CD14-positive monocyte (primary cell): Measurements from ENCODE around the gene TRIM38. TPM values are rescaled to one million over a fixed set of nuclear protein-coding genes. Genes with fewer than 3 reads are reported as not detected.
A peak's percentile ranks its signal among the peaks of the same experiment; 100 is the strongest.

Experiments used
- DNase-seq, 3 donors: peaks; one replicate each; pipeline ENCODE4 v3.0.0-alpha.2; 2011 to 2022
- H2AFZ ChIP-seq: 2 replicates; pipeline ENCODE4 v1.6.0; 2012; ENCODE audit warnings: mild to moderate bottlenecking, low read depth, low read length, inconsistent platforms; ENCODE audit not compliant: insufficient read depth, poor library complexity, severe bottlenecking
- H3K27ac ChIP-seq, 2 donors: 1 replicate in 1 of 2; 2 replicates in 1 of 2; pipeline ENCODE4 v1.5.1; 2012 to 2013; ENCODE audit warnings: low read length in 2 of 2, control low read depth in 1 of 2, inconsistent platforms in 1 of 2, low read depth in 1 of 2, mild to moderate bottlenecking in 1 of 2
- H3K27me3 ChIP-seq, 2 donors: one replicate each; pipeline versions ENCODE4 v1.6.0 to v1.6.1; 2011 to 2013; ENCODE audit warnings: low read length in 2 of 2; ENCODE audit not compliant: control insufficient read depth in 2 of 2, insufficient read depth in 2 of 2
- H3K36me3 ChIP-seq, 2 donors: replicated peaks in 1 of 2; 1 replicate in 1 of 2; 2 replicates in 1 of 2; pipeline versions ENCODE4 v1.5.1 to v1.6.1; 2012 to 2013; ENCODE audit warnings: low read length in 2 of 2, control low read depth in 1 of 2, inconsistent platforms in 1 of 2, mild to moderate bottlenecking in 1 of 2; ENCODE audit not compliant: insufficient read depth in 2 of 2, control insufficient read depth in 1 of 2
- H3K4me1 ChIP-seq, 2 donors: 1 replicate in 1 of 2; 2 replicates in 1 of 2; pipeline versions ENCODE4 v1.5.1 to v1.6.1; 2012 to 2013; ENCODE audit warnings: low read length in 2 of 2, control low read depth in 1 of 2, inconsistent platforms in 1 of 2, mild to moderate bottlenecking in 1 of 2, moderate library complexity in 1 of 2; ENCODE audit not compliant: insufficient read depth in 2 of 2, control insufficient read depth in 1 of 2
- H3K4me2 ChIP-seq: replicated peaks from 2 replicates; pipeline ENCODE3; 2012; ENCODE audit warnings: low read length, moderate library complexity, mild to moderate bottlenecking; ENCODE audit not compliant: poor library complexity, severe bottlenecking; ENCODE audit errors: extremely low read depth
- H3K4me3 ChIP-seq, 3 experiments: fragments of 200-600 bp in 1 of 3; sonication (generic) in 1 of 3; replicated peaks in 1 of 3; 1 replicate in 2 of 3; 2 replicates in 1 of 3; pipeline ENCODE4 v1.5.1; 2011 to 2013; ENCODE audit warnings: low read length in 3 of 3, mild to moderate bottlenecking in 3 of 3, control low read depth in 2 of 3, low read depth in 2 of 3, inconsistent platforms in 1 of 3, moderate library complexity in 1 of 3
- H3K79me2 ChIP-seq: 2 replicates; pipeline ENCODE4 v1.6.0; 2012; ENCODE audit warnings: mild to moderate bottlenecking, control low read depth, inconsistent platforms, low read length, moderate library complexity; ENCODE audit not compliant: insufficient read depth
- H3K9ac ChIP-seq: 2 replicates; pipeline ENCODE4 v1.6.0; 2017; ENCODE audit warnings: low read length, mild to moderate bottlenecking; ENCODE audit not compliant: insufficient read depth, poor library complexity, severe bottlenecking
- H3K9me3 ChIP-seq, 2 donors: replicated peaks in 1 of 2; 1 replicate in 1 of 2; 2 replicates in 1 of 2; pipeline versions ENCODE4 v1.5.1 to v1.6.1; 2012 to 2013; ENCODE audit warnings: low read length in 2 of 2, control low read depth in 1 of 2; ENCODE audit not compliant: control insufficient read depth in 1 of 2, insufficient read depth in 1 of 2
- H4K20me1 ChIP-seq: 2 replicates; pipeline ENCODE4 v1.6.0; 2012; ENCODE audit warnings: mild to moderate bottlenecking, low read length, control low read depth, moderate library complexity; ENCODE audit not compliant: insufficient read depth
- H3K27ac Mint-ChIP-seq, 7 donors: one replicate each; pipeline ENCODE4 v1.8.0; 2020; ENCODE audit warnings: mild to moderate bottlenecking in 7 of 7, mixed read lengths in 7 of 7, moderate library complexity in 6 of 7, inconsistent platforms in 2 of 7
- H3K27me3 Mint-ChIP-seq, 3 donors: one replicate each; pipeline ENCODE4 v1.8.0; 2021 to 2022; ENCODE audit warnings: low read depth in 3 of 3, mild to moderate bottlenecking in 3 of 3, mixed read lengths in 3 of 3, moderate library complexity in 3 of 3, inconsistent platforms in 1 of 3
- H3K36me3 Mint-ChIP-seq, 2 donors: one replicate each; pipeline ENCODE4 v1.8.0; 2020; ENCODE audit warnings: mixed read lengths in 2 of 2, inconsistent platforms in 1 of 2, mild to moderate bottlenecking in 1 of 2
- H3K4me1 Mint-ChIP-seq: one replicate; pipeline ENCODE4 v1.8.0; 2020; ENCODE audit warnings: mild to moderate bottlenecking, mixed read lengths
- H3K4me3 Mint-ChIP-seq, 2 donors: one replicate each; pipeline ENCODE4 v1.8.0; 2020; ENCODE audit warnings: mild to moderate bottlenecking in 2 of 2, mixed read lengths in 2 of 2, moderate library complexity in 1 of 2
- H3K9me3 Mint-ChIP-seq, 7 donors: one replicate each; pipeline ENCODE4 v1.8.0; 2020 to 2022; ENCODE audit warnings: mixed read lengths in 7 of 7, mild to moderate bottlenecking in 6 of 7, moderate library complexity in 6 of 7, inconsistent platforms in 2 of 7
- WGBS: methylation state at CpG from one replicate; pipeline ENCODE4 v1.1.5; 2013; ENCODE audit warnings: missing lambda C conversion rate; ENCODE audit not compliant: insufficient coverage; 5-methylcytosine and 5-hydroxymethylcytosine counted together
- intact Hi-C, 2 donors: fragments of 100-400 bp; cut with micrococcal nuclease; formaldehyde crosslinking; loops; one replicate each; pipeline versions ENCODE4 v1.15.0 to v1.15.1; 2023
- polyA plus RNA-seq, 3 donors: library from polyadenylated mRNA; depleted of rRNA in 1 of 3; unstranded in 2 of 3; stranded (reverse) in 1 of 3; fragments of 300-500 nt in 2 of 3; fragments of >200 nt in 1 of 3; fragmentation: Illumina TruSeq in 2 of 3; gene quantifications; 1 replicate in 2 of 3; 2 replicates in 1 of 3; pipeline ENCODE4 v1.2.3, GENCODE V29; 2012 to 2021
- TF ChIP-seq, protein P1 (sequence below): fragments of 200-600 bp; IDR thresholded peaks from one replicate; pipeline ENCODE4 v1.8.0; 2022; ENCODE audit warnings: antibody characterized with exemption, mild to moderate bottlenecking

The TRIM38 gene
- polyA plus RNA-seq, 3 donors: 4.1 to 23.2 (median 8.0) TPM

DNA sequence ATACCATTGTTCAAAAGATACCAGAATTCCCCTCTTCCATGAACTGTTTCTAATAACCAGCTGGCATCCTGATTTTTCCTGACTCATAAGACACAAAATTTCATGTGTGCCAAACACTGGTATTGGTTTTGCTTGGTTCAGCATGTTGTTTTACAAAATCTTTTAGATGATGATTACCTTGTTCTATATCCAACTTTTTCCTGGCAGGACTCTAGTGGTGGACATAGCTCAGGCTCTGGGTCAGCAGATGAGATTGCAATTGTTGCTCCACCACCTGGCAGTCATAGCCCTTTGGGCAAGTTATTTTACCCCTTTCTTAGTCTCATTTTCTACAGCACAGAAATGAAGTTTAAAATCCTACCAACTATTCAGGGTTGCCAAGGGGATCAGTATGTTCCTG, 6.2 kb downstream of the TRIM38 start:
- intact Hi-C loops: loop anchor here in 1 of 2 donors (10.0 kb wide), 1 partner anchor 56 kb away; a partner anchor contains a TSS
- peak overlapping the region in 1 of 3 experiments; percentile 50 for H3K4me3 ChIP-seq
- peaks cover 89 to 93% of the 10 kb centered on the region in 2 donors for H3K36me3 ChIP-seq
- Mint-ChIP-seq H3K9me3 (peaks cover 0 to 1% (median 0%) of the 10 kb centered on the region in 7 donors), H3K4me3 (no peak overlapping the region), H3K36me3 (peaks cover 83 to 92% of the 10 kb centered on the region in 2 donors), H3K4me1 (peaks cover 58% of the 10 kb centered on the region), H3K27ac (peak overlapping the region in 2 of 7 donors; percentile 42 to 61), H3K27me3 (peaks cover 0 to 2% (median 0%) of the 10 kb centered on the region in 3 donors)
- no peak for DNase-seq
- H3K9ac ChIP-seq: no peak overlapping the region
- TF ChIP-seq, protein P1, sequence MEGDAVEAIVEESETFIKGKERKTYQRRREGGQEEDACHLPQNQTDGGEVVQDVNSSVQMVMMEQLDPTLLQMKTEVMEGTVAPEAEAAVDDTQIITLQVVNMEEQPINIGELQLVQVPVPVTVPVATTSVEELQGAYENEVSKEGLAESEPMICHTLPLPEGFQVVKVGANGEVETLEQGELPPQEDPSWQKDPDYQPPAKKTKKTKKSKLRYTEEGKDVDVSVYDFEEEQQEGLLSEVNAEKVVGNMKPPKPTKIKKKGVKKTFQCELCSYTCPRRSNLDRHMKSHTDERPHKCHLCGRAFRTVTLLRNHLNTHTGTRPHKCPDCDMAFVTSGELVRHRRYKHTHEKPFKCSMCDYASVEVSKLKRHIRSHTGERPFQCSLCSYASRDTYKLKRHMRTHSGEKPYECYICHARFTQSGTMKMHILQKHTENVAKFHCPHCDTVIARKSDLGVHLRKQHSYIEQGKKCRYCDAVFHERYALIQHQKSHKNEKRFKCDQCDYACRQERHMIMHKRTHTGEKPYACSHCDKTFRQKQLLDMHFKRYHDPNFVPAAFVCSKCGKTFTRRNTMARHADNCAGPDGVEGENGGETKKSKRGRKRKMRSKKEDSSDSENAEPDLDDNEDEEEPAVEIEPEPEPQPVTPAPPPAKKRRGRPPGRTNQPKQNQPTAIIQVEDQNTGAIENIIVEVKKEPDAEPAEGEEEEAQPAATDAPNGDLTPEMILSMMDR: no peak
- H2AFZ ChIP-seq: no peak overlapping the region
- no peaks in the 10 kb centered on the region for H3K9me3 ChIP-seq
- H4K20me1 ChIP-seq: peaks cover 96% of the 10 kb centered on the region
- H3K27me3 ChIP-seq: no peaks in the 10 kb centered on the region
- H3K4me2 ChIP-seq: peak overlapping the region; percentile 37
- peak overlapping the region in 1 of 2 donors; percentile 46 for H3K27ac ChIP-seq
- H3K79me2 ChIP-seq: peaks cover 95% of the 10 kb centered on the region
- peaks cover 40 to 58% of the 10 kb centered on the region in 2 donors for H3K4me1 ChIP-seq

DNA sequence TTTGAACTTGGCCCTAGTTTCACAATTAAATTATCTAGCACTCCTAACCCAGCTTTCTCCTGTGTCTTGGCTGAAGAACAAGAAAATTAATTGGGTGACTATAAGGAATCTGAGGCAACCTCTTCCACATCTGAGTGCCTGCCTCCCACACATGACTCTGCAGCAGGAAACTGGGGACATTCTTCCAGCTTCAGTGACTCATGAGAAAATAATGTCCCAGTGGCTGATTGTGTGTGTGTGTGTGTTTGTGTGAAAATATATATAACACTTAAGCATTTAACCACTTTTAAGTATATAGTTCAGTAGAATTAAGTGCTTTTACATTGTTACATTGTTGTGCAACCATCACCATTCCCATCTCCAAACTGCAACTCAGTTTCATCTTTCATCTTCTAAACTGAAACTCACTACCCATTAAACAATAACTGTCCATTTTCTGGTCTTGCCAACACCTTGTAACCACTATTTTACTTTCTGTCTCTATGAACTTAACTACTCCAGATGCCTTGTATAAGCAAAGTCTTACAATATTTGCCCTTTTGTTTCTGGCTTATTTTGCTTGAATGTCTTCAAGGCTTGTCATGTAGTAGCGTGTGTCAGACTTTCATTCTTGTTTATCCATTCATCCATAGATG, 8.7 kb downstream of the TRIM38 start:
- H3K36me3 Mint-ChIP-seq: peaks cover 92 to 95% of the 10 kb centered on the region in 2 donors
- H3K27me3 ChIP-seq: no peaks in the 10 kb centered on the region
- peaks cover 35% of the 10 kb centered on the region for H3K4me1 Mint-ChIP-seq
- peaks cover 98% of the 10 kb centered on the region for H4K20me1 ChIP-seq
- H3K27ac ChIP-seq: peak overlapping the region in 1 of 2 donors; percentile 64
- H3K36me3 ChIP-seq: peaks cover 98 to 100% of the 10 kb centered on the region in 2 donors
- H3K4me3 ChIP-seq: no peak overlapping the region
- H3K27me3 Mint-ChIP-seq: peaks cover 0 to 2% (median 0%) of the 10 kb centered on the region in 3 donors
- H2AFZ ChIP-seq: no peak overlapping the region
- H3K27ac Mint-ChIP-seq: peak overlapping the region in 3 of 7 donors; percentile 24 to 43 (median 27)
- intact Hi-C loops: no loop called here
- no CpG with 5 or more reads among the region's 1 CpG for WGBS
- no peaks in the 10 kb centered on the region for H3K9me3 Mint-ChIP-seq
- H3K4me1 ChIP-seq: peaks cover 20 to 33% of the 10 kb centered on the region in 2 donors
- TF ChIP-seq, protein P1: no peak
- H3K4me2 ChIP-seq: no peak overlapping the region
- H3K79me2 ChIP-seq: peaks cover 93% of the 10 kb centered on the region
- H3K9me3 ChIP-seq: no peaks in the 10 kb centered on the region
- H3K9ac ChIP-seq: no peak overlapping the region
- H3K4me3 Mint-ChIP-seq: no peak overlapping the region
- no peak for DNase-seq
